Fibroblast of skin of back (primary cell): ENCODE results near the gene INTS11.
"Not testable (repeated sequence)": the region's sequence is repeated elsewhere in the genome, so short reads cannot be mapped to it uniquely, and the experiment has no call there.

ENCODE experiments used
- DNase-seq: peaks from one replicate; pipeline ENCODE4 v3.0.0-alpha.2; 2013

INTS11 gene

DNA sequence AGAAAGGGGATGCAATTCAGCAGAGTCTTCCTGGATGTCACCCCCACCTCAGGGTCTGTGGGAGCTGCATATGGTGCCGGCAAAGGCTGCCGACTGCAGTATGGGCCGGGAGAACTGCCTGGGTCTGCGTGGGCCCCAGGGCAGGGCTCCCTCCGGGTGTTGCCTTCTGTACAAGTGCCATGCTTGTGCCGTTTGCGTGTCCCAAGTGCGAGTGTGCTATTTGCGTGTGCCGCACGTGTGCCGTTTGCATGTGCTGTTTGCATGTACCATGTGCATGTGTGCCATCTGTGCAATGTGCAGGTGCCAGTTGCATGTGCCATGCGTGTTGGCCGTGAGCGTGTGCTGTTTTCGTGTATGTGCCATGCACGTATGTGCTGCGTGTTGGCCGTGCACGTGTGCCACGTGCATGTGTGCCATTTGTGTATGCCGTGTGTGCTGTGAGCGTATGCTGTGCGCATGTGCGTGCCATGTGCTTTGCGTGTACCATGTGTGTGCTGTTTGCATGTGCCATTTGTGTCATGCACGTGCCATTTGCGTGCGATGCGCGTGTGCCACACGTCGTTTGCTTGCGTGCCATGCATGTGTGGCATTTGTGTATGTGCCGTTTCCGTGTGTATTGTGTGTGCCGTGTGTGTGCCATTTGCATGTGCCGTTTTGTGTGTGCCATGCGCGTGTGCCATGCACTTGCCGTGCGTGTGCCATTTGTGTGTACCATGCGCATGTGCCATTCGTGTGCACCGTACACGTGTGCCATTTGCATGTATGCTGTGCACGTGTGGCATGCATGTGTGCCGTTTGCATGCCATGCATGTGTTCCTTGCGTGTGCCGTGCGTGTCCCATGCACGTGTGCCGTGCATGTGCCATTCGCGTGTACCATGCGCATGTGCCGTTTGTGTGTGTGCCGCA is 5.1 kb upstream of the INTS11 start:
- DNase-seq, result no peak

DNA sequence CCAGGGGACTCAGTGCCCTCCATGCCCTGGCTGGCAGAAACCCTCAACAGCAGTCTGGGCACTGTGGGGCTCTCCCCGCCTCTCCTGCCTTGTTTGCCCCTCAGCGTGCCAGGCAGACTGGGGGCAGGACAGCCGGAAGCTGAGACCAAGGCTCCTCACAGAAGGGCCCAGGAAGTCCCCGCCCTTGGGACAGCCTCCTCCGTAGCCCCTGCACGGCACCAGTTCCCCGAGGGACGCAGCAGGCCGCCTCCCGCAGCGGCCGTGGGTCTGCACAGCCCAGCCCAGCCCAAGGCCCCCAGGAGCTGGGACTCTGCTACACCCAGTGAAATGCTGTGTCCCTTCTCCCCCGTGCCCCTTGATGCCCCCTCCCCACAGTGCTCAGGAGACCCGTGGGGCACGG is 3.8 kb upstream of the INTS11 start:
- DNase-seq, result no peak

DNA sequence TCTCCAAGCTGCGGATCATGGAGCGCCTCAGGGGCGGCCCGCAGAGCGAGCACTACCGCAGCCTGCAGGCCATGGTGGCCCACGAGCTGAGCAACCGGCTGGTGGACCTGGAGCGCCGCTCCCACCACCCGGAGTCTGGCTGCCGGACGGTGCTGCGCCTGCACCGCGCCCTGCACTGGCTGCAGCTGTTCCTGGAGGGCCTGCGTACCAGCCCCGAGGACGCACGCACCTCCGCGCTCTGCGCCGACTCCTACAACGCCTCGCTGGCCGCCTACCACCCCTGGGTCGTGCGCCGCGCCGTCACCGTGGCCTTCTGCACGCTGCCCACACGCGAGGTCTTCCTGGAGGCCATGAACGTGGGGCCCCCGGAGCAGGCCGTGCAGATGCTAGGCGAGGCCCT is 2.8 kb upstream of the INTS11 start:
- DNase-seq, result no peak

DNA sequence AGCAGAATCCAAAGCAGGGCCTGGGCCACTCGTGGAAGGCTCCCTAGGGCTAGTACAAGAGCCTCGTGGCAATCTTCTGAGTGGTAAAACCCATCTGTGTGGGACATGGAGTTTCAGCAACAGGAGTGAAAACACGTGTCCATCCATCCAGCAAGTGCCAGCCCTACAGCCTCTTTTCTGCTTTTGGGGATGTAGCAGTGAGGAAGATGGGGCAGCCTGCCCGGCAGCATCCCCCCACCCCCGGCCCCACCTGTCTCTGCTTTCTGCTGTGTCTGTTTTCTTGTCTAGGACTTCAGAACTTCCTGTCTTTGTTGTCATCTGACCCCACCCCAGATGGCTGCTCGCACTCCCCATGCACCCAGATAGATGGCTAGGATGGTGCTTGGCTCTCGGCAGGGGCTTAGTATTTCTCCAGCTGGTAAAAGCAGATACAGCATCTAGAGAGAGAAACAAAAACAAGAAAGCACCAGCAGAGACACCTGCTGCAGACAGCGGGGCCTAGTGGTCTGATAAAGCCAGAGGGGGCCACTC is 1.7 kb upstream of the INTS11 start:
- no peak for DNase-seq

DNA sequence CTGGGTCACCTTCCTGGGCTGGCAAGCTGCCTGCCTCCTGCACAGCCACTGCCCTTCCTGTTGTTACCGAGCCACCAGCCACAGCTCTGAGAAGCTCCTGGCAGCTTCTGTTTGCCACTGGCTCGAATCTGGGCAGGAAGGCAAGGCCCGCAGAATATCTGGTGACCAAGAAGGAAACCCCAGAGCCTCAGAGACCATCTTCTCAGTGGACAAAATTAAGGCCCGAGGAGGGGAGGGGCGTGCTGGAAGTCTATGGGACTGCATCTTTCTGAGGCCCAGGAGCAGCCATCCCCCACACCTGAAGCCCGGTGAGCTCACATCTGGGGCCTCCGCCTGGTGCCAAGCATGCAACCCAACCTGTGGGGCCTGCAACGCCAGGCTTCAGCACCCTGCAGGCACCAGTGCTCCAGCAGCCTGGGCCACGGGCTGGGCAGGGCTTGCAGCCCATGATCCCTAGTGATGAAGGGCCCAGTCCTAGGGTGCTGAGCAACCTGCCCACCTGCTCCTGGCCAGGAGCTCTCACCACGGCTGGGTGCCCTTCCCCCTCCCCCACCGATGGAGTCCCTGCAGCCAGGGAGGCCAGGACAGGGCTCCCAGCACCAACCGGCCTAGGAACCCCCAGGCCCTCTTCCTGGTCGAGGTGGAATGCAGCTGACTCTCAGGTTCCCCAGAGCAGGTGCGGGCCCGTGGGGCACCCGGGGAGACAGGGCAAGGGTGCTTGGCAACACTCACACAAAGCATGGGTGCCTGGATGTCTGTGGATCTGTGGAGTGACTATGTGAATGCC is 1.0 kb upstream of the INTS11 start:
- no peak for DNase-seq

DNA sequence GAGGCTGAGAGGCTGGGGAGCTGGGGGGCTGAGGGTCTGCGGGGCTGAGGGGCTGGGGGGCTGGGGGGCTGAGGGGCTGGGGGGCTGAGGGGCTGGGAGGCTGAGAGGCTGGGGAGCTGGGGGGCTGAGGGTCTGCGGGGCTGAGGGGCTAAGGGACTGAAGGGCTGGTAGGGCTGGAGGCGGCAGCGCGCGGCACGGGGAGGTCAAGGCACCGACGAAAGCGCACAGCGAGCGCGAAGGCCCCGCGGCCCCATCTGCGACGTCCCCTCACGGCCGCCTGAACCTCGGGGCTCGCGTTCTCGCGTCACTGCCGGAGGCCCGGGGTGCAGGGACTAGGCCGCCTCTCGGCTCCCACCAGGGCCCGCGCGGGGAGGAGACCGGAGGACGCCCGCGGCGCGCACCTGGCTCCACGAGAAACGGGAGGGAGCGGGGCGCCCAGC is 356 bp downstream of the INTS11 start:
- no peak for DNase-seq

DNA sequence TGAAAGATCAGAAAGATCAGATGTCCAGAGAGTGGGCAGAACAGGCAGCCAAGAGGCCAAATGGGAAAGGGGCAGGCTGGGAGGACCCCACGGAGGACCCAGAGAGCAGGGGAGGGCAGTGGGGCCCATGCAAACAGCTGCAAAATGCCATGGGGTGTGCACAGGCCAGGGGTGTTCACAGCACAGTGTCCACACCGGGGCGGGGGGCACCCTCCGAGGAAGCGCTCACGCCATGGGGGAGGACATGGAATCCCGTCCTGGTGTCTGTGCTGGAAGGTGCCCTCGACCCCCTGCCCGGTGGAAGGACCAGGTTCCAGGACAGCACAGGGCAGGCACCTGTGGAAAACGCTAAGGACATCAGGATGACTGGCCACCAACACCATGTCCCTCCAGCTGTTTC is 1.5 kb downstream of the INTS11 start:
- no peak for DNase-seq

DNA sequence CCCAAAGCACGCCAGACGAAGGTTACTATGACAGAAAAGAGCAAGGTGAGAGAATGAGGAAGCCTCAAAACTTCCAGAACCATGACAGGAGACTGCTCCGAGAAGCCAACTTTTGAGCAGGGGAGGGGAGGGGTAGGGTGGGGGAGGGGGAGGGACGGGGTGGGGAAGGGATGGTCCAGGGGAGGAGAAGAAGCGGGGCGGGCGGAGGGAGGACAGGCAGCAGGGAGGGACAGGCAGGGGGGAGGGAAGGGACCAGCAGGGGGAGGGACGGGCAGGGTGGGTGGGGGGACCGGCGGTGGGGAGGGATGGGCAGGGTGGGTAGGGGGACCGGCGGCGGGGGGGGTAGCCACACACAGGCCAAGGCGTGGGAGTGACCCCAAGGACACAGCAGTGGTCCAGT is 2.0 kb downstream of the INTS11 start:
- no peak for DNase-seq

DNA sequence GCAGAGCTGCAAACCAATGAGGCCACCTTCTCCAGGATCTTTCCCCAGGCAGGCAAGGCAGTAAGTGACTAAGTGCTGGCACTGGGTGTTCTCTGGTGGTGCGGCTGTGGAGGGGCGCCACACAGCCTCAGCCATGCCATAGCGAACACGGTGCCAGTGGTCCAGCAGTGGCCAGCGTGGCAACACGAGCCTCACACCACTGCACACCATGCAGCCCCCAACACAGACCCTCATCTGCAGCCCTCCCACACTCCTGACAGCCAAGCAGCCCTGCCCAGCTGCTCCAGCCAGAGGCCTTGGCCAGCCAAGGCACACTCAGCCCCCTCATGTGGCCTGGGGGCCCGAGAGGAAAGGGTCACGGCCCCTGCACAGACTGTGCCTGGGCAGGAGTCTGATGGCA is 3.0 kb downstream of the INTS11 start:
- DNase-seq, result no peak

DNA sequence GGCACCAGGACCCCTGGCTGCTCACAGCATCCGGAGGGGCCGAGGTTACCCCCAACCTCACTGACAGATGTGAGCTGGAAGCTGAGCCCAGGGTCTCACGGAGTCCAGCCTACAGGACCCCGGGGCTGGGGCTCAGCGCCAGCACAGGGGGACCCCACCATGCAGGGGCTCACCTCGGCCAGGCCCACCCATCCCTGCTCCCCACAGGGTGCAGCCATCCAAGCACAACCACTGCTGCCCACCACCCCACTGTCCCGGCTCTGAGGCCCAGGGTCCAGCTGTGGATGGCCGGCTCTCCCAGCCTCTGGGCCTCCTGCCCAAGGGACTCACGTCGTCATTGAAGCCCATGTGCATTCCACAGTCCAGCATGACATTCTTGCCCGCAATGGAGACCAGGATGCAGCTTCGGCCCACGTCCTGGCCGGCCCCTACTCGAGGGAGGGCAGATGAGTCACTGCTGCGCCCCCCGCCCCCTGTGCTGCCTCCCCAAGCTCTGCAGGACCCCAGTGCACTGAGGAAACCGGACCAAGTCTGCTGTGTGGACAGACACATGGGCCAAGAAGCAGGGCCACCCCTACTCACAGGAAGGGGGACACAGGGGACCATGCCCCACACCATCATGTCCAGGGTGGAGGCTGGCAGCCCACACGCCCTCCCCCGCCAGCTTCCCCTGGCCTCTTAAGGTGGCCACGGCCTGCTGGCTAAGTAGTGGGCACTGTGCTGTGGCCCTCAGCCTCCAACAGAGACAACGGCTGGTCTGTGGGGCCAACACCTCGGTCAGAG is 3.6 kb downstream of the INTS11 start:
- no peak for DNase-seq

DNA sequence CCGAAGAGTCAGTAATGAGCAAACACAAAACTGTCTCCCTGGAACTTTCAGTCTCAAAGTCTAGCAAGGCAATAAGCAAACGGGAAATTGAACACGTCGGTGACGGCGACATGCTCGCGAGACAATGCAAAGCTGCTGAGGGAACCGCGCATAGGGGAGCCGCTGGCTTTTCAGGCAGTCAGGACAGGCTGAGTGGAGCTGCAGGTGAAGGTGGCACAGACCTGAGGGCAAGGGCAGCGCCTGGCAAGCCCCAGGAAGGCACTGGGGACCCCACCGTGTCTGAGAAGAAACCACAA is 4.9 kb downstream of the INTS11 start:
- DNase-seq, result no peak

DNA sequence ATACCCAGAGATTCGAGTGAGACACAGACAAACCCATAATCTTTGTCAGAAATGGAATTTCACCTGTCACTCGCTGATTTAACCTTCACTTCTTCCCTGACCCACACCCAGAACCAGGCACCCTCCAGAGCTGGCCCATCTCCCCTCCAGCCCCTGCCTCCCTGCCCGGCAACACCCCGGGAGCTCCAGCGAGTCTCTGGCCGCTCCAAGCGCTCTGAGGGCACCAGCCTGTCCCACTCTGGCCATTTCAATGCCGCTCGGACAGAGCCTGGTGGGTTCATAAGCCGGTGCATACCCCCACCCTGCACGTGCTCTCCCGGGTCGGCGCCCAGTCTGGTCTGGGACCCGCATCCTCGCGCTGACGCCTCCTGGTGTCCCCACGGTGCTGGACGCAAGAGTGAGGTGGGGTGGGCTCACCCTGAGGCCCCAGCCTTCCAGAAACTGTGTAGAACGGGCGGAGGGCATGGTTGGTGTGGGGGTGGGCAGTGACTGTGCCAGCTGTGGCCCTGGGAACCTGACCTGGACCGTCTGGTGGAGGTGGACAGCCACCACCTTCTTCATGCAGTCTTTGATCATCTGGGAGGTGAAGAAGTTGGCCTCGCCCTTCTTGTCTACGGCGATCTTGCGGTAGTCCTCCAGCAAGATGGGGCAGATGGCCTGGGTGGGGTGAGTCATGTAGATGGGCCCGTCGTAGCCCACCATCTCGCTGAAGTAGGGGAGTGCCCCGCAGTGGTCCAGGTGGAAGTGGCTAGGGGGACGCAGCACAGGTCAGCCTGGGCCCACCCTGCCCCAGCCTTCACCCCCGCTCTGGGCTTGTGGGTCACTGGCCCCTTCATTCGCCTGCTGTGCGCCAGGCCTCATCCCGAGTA is 5.4 kb downstream of the INTS11 start:
- DNase-seq, result no peak

DNA sequence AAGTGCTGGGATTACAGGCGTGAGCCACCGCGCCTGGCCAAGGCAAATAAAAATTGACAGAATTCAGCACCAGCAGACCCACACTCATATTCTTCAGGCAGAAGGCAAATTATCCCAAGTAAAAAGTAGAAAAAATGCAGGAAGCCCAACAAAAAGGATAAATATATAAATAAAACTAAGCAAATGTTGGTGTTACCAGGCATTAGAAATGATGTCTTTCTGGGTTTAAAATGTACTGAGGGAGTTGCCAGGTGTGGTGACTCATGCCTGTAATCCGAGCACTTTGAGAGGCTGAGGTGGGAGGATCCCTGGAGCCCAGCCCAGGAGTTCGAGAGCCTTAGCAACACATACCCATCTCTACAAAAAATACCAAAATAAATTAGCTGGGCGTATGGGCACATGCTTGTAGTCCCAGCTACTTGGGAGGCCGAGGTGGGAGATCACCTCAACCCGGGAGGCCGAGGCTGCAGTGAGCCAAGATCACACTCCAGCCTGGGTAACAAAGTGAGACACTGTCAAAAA is 6.3 kb downstream of the INTS11 start:
- DNase-seq, result peak; percentile 83

DNA sequence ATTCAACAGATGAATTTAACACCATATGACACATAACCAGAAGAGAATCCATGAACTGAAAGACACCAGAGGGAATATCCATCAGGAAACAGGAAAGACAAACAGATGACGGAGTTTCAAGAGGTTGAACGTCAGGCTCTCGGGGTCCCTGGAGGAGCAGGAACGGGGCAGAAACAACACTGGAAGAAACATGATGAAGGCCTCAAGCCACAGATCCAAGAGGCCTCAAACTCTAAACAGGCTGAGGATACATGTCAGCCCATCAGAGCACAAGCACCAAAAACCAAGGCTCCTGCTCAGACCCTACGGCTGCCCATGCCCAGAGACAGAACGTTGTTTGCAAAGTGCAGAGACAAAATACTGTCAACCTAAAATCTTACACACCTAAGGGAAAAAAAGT is 7.0 kb downstream of the INTS11 start:
- no peak for DNase-seq

DNA sequence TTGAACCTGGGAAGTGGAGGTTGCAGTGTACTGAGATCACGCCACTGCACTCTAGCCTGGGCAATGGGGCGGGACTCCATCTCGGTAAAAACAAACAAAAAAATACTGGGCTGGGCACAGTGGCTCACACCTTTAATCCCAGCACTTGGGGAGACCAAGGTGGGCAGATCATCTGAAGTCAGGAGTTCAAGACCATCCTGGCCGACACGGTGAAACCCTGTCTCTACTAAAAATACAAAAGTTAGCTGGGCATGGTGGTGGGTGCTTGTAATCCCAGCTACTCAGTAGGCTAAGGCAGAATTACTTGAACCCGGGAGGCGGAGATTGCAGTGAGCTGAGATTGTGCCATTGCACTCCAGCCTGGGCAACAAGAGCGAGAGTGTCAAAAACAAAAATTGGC is 8.3 kb downstream of the INTS11 start:
- DNase-seq, result not testable (repeated sequence)

DNA sequence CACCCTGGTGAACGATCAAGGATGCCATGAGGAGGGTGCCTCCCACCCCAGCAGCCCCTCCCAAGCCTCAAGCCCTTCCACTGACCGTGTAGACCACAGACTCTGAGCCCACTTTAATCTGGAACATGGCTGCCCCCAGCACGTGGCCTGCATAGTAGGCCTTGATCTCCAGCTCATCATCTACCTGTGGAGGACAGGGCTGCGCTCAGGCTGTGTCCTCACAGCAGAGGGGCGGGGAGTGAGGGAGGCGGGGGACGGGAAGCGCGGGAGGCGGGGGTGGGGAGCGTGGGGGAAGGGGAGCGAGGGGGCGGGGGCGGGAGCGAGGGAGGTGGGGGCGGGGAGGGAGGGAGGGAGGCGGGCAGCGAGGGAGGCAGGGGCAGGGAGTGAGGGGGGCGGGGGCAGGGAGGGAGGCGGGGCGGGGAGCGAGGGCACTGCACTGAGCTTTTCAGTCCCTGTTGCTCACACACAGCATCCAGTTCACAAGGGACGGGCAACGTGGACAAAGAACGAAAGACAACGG is 9.0 kb downstream of the INTS11 start:
- no peak for DNase-seq

DNA sequence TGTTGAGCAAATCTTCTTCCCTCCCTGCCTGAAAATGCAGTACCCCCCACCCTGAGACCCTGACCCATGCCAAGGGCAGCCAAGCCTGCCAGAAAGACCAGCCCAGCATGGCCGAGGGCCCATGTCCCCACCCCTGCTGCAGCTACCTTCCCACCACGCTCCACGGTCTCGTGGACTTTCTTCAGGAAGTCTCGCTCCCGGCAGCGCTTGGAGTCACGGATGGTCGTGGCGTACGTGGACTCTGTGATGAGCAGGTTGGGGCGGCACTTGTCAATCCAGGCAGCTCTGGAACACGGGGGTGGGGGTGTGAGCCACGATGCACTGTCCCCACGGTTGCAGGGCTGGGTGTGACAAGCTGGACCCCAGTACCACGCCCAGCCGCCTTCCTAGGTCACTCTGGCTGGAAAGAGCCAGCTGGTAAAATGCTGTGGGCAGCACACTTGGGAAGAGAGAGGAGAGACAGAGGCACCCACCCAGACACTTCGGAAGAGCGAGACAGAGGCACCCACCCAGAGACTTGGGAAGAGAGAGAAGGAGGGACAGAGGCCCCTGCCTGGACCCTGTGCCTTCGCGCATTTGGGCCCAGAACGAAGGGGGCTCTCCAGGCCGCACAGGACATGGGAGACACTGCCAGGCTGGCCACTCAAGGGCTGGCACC is 9.7 kb downstream of the INTS11 start:
- no peak for DNase-seq

DNA sequence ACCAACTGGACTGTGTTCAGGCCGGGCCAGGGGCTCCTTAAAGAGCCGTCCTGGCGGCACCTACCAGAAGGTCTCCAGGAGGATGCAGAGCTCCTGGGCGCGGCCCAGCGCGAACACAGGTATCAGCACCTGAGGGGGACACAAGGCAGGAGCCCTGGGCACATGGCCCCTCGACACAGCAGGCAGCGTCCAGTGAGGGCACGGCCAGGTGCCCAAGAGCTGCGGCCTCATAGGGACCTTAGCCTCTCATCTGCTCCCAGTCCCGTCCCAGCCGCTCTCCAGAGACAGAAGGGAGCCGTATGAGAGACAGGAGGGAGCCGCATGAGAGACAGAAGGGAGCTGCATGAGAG is 10.2 kb downstream of the INTS11 start:
- DNase-seq, result no peak

DNA sequence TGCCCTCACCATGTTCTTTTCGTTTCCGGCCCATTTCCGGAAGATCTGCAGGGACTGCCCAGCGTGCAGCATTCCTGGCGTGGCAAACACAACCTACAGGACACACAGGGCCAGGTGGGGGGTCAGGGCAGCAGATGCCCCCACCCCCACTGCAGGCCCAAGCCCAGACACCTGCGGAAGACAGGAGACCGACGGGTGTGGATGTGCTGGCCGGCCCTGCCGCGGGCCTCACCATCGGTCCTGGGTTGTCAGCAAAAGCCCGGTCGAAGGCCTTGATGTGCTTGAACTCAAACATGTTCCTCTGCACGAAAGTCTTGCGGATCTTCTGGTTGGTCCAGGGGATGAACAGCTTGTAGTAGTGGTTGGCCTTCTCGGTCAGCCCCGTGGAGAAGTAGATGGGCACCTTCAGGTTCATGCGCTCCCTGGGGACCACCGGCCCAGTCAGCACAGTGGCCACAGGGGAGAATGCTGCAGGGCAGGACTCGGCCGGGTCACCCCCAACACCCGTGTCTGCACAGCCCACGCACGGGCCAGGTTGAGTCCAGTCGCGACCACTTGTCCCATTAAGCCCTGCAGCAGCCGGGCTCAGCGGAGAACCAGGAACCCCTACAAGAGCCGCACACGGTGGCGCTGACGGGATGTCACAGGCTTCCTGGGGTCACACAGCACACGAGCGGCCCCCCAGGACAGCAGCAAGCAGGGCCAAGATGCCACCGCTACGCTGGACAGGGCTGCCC is 10.8 kb downstream of the INTS11 start:
- no peak for DNase-seq
